AG04450 (cell line): ENCODE data around the gene DCAF8. TPM values are rescaled to one million over a fixed set of nuclear protein-coding genes. Genes with fewer than 3 reads are reported as not detected.

Experiments used
- CTCF ChIA-PET: fragments of 300-600, 350-600 bp; formaldehyde crosslinking; extraction: SDS; loops from one replicate; lab custom pipeline; 2022; ENCODE audit warnings: antibody characterized with exemption, inconsistent platforms; lab: Charles Lee
- POLR2A ChIA-PET: fragments of 350-600 bp; formaldehyde crosslinking; extraction: SDS; loops from one replicate; lab custom pipeline; 2021; ENCODE audit warnings: antibody characterized with exemption, inconsistent platforms; lab: Yijun Ruan, JAX
- DNase-seq: peaks from one replicate; pipeline ENCODE4 v3.0.0-alpha.2; 2011; ENCODE audit warnings: low read depth, low spot score
- H3K27ac ChIP-seq: one replicate; pipeline ENCODE4 v1.5.1; 2012; ENCODE audit warnings: low read depth, low read length, control low read depth
- H3K27me3 ChIP-seq: one replicate; pipeline ENCODE4 v1.6.0; 2012; ENCODE audit warnings: low read length; ENCODE audit not compliant: control insufficient read depth, insufficient read depth
- H3K4me3 ChIP-seq: 2 replicates; pipeline ENCODE4 v1.5.1; 2011; ENCODE audit warnings: mild to moderate bottlenecking, low read depth, low read length, control low read depth
- H3K9me3 ChIP-seq: 2 replicates; pipeline ENCODE4 v1.5.1; 2012; ENCODE audit warnings: low read length; ENCODE audit not compliant: control insufficient read depth, insufficient read depth
- polyA plus RNA-seq: library from polyadenylated mRNA; depleted of rRNA; stranded (reverse); fragments of >200 nt; gene quantifications from 2 replicates; pipeline ENCODE4 v1.2.3, GENCODE V29; 2011
- TF ChIP-seq, protein P1 (sequence below): IDR thresholded peaks from 2 replicates; pipeline ENCODE4 v1.5.1; 2011; ENCODE audit warnings: low read depth, low read length, control low read depth, inconsistent platforms

The DCAF8 gene
- polyA plus RNA-seq, 1 experiment = 108 TPM

DNA sequence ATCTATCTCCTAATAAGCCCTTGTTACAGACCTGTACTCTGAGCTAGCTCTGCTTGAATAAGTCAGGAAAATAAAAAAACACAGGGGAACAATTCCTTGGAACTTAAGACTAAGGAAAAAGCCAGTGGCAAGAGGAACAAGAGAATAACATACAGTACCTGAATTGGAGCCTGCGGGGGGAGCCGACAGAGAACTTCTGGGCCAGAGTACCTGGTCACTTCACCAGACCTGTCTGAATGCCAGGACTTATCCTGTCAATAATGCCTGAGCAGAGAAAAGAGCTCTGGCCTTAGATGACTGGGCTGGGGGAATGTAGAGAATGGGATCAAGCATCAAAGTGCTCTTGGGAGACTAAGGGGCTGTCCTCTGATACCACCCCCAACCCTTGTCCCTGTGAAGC lies 42.0 kb downstream of the DCAF8 start:
- H3K27ac ChIP-seq = no peak overlapping the region
- no peaks in the 10 kb centered on the region for H3K9me3 ChIP-seq
- CTCF ChIA-PET = interaction anchor here (0.6 to 6.6 kb wide), 38 partner anchors 9 to 176 kb away, joined by 3 to 258 read pairs (median 9); partner anchors contain the start of genes CASQ1, DCAF8, IGSF8 and KCNJ9
- H3K4me3 ChIP-seq = no peak overlapping the region
- POLR2A ChIA-PET = interaction anchor here (1.0 to 2.3 kb wide), 4 partner anchors 14 to 122 kb away, joined by 3 to 11 read pairs (median 3); partner anchors contain the start of gene IGSF8
- no peaks in the 10 kb centered on the region for H3K27me3 ChIP-seq
- DNase-seq = no peak
- TF ChIP-seq, protein P1, sequence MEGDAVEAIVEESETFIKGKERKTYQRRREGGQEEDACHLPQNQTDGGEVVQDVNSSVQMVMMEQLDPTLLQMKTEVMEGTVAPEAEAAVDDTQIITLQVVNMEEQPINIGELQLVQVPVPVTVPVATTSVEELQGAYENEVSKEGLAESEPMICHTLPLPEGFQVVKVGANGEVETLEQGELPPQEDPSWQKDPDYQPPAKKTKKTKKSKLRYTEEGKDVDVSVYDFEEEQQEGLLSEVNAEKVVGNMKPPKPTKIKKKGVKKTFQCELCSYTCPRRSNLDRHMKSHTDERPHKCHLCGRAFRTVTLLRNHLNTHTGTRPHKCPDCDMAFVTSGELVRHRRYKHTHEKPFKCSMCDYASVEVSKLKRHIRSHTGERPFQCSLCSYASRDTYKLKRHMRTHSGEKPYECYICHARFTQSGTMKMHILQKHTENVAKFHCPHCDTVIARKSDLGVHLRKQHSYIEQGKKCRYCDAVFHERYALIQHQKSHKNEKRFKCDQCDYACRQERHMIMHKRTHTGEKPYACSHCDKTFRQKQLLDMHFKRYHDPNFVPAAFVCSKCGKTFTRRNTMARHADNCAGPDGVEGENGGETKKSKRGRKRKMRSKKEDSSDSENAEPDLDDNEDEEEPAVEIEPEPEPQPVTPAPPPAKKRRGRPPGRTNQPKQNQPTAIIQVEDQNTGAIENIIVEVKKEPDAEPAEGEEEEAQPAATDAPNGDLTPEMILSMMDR = no peak

DNA sequence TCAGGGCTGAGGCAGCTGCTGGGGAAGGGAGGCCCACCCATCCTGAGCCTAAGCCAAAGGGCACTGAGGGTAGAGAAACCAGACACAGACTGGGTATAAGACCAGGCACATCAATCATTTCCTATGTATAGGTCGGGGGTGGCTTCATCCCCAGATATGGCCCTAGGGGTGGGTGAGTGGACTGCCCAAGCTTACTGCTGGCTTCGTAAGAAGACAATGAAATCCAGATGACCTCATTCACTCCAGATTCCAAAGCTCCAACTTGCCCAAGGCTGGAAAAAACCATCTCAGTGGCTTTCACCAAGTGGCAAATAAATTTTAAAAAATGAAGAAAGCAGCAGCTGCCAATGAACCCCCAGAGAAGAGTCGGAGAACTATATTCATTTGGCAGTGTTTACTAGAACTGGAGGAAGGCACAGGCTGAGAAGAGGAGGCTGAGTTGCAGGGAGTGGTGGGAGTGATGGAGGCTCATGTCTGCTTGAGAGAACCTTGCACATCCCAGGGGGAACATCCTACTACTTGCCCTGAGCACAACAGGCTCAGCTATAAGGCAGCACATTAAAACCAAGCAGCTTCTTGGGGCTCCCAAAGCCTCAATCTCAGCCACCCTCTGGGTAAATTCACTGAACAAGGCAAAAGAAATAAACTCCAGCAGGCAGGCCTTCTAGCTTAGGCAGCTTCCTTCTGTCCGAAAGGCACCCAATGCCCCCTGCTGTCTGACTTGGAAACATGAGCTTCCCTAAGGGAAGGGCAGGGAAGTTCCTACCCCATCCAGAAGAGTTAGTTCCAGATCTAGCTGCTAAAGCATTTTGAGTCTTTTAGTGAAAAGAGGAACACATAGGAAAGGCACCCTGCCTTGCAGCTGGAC lies 43.1 kb downstream of the DCAF8 start:
- H3K4me3 ChIP-seq = no peak overlapping the region
- TF ChIP-seq, protein P1 = peak; percentile 84
- no peaks in the 10 kb centered on the region for H3K9me3 ChIP-seq
- CTCF ChIA-PET = interaction anchor here (0.7 to 6.6 kb wide), 43 partner anchors 8 to 175 kb away, joined by 3 to 258 read pairs (median 9); partner anchors contain the start of genes CASQ1, DCAF8, IGSF8 and KCNJ9
- POLR2A ChIA-PET = interaction anchor here (0.5 to 2.3 kb wide), 12 partner anchors 10 to 121 kb away, joined by 3 to 11 read pairs (median 4); partner anchors contain the start of genes DCAF8 and IGSF8
- H3K27ac ChIP-seq = peak overlapping the region; percentile 71
- no peaks in the 10 kb centered on the region for H3K27me3 ChIP-seq
- DNase-seq = peak; percentile 55

DNA sequence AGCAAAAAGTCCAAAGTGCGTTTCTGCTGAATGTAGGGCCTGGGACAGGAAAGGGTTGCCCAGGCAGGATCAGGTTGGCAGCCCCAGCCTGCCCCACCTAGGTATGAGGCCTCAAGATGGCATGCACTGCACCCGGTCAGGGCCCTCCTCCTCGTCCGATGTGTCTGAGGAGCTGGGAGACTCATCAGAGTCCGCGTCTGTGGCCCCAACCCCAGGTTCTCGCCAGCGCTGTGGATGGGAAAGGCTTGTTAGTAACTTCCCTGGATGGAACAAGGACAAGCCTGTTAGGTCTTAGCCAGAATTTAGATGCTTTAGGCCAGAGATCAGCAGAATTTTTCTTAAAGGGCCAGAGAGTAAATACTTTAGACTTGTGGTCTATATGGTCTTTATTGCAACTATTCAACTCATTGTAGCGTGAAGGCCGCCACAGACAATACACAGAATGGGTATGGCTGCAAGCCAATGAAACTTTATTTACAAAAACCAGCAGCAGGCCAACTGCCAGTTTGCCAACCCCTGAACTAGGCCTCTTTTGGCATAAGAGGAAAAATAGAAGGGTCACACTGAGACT lies 44.8 kb downstream of the DCAF8 start:
- Histone ChIP-seq H3K27ac (peak overlapping the region; percentile 35), H3K27me3 (no peaks in the 10 kb centered on the region), H3K9me3 (no peaks in the 10 kb centered on the region), H3K4me3 (no peak overlapping the region)
- DNase-seq = no peak
- TF ChIP-seq, protein P1 = no peak
- CTCF ChIA-PET = interaction anchor here (1.0 to 6.6 kb wide), 6 partner anchors 11 to 114 kb away, joined by 3 to 258 read pairs (median 64); partner anchors contain the start of gene CASQ1
- POLR2A ChIA-PET = interaction anchor here (0.6 to 1.9 kb wide), 2 partner anchors 12 to 34 kb away, joined by 3 to 5 read pairs; no protein-coding TSS in a partner anchor

DNA sequence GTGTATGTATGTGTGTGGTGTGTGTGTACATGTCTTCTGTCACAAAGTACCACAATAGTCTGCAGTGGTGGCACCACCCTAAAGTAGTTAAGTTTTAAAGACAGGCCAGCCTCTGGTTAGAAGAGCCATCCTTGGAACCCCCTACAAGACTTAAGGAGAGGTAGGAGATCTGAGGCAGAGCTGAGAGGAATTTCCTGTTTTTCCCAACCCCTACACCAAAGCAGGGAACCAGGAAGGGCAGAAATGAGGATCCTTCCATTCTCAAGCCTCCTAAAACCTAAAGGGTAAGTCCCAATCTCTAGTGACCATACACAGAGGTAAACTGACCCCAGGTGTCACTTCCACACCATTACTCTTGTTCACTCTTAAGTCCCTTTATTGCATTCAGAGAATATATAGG lies 46.0 kb downstream of the DCAF8 start:
- H3K27ac ChIP-seq = no peak overlapping the region
- TF ChIP-seq, protein P1 = no peak
- ChIA-PET POLR2A (no interaction called here), CTCF (interaction anchor here (1.1 to 1.7 kb wide), 3 partner anchors 23 to 115 kb away, joined by 3 to 9 read pairs (median 8); no protein-coding TSS in a partner anchor)
- H3K4me3 ChIP-seq = no peak overlapping the region
- no peaks in the 10 kb centered on the region for H3K27me3 ChIP-seq
- H3K9me3 ChIP-seq = no peaks in the 10 kb centered on the region
- DNase-seq = no peak
